RPMI8226 (cell line): Measurements from ENCODE around the gene ATXN10.

Experiments used
- DNase-seq: peaks from one replicate; pipeline ENCODE4 v3.0.0-alpha.2; 2015

Gene ATXN10

GRCh38 chr22:45866126-45866645 lies 194.6 kb downstream of the ATXN10 start:
- no peak for DNase-seq

GRCh38 chr22:45866646-45867117 lies 195.0 kb downstream of the ATXN10 start:
- no peak for DNase-seq

- no peak for DNase-seq
Measured at GRCh38 chr22:45867118-45867905, 195.7 kb downstream of the ATXN10 start.

- no peak for DNase-seq
Measured at GRCh38 chr22:45867906-45868555, 196.4 kb downstream of the ATXN10 start.

- DNase-seq = no peak
Measured at GRCh38 chr22:45868571-45869339, 197.1 kb downstream of the ATXN10 start.

GRCh38 chr22:45869340-45869847 lies 197.8 kb downstream of the ATXN10 start:
- DNase-seq = no peak

GRCh38 chr22:45870011-45870410 lies 198.4 kb downstream of the ATXN10 start:
- DNase-seq = no peak

- DNase-seq = no peak
Measured at GRCh38 chr22:45871721-45872120, 200.1 kb downstream of the ATXN10 start.

GRCh38 chr22:45872659-45873263 lies 201.1 kb downstream of the ATXN10 start:
- DNase-seq = no peak

- DNase-seq = no peak
Measured at GRCh38 chr22:45876136-45877035, 204.8 kb downstream of the ATXN10 start.

GRCh38 chr22:45877036-45877380 lies 205.4 kb downstream of the ATXN10 start:
- no peak for DNase-seq

GRCh38 chr22:45877651-45878050 lies 206.0 kb downstream of the ATXN10 start:
- no peak for DNase-seq

- DNase-seq = peak; percentile 78
Measured at GRCh38 chr22:45878051-45878781, 206.6 kb downstream of the ATXN10 start.

- DNase-seq = no peak
Measured at GRCh38 chr22:45878901-45879551, 207.4 kb downstream of the ATXN10 start.

GRCh38 chr22:45879552-45879949 lies 207.9 kb downstream of the ATXN10 start:
- no peak for DNase-seq

- DNase-seq = no peak
Measured at GRCh38 chr22:45880091-45880715, 208.6 kb downstream of the ATXN10 start.

GRCh38 chr22:45880716-45881523 lies 209.3 kb downstream of the ATXN10 start:
- no peak for DNase-seq

- DNase-seq = no peak
Measured at GRCh38 chr22:45881524-45881875, 209.9 kb downstream of the ATXN10 start.
